Vagina (tissue), 2 donors: ENCODE data around the gene MAP1LC3B2. TPM values are rescaled to one million over a fixed set of nuclear protein-coding genes. Genes with fewer than 3 reads are reported as not detected.

Experiments used
- DNase-seq, 2 donors: peaks; one replicate each; pipeline ENCODE4 v3.0.0-alpha.2; 2017; ENCODE audit errors: extremely low spot score in 2 of 2
- H3K27ac ChIP-seq: fragments of 200-600 bp; sonication (generic); one replicate; pipeline ENCODE4 v1.5.1; 2019
- H3K27me3 ChIP-seq: fragments of 200-600 bp; sonication (generic); one replicate; pipeline ENCODE4 v1.5.1; 2019
- H3K36me3 ChIP-seq, 2 donors: fragments of 200-600 bp; sonication (generic); one replicate each; pipeline ENCODE4 v1.5.1; 2017 to 2019
- H3K4me1 ChIP-seq: fragments of 200-600 bp; sonication (generic); one replicate; pipeline ENCODE4 v1.5.1; 2019
- H3K4me3 ChIP-seq, 2 donors: fragments of 200-600 bp; sonication (generic); 1 replicate in 1 of 2; 2 replicates in 1 of 2; pipeline ENCODE4 v1.5.1; 2016 to 2019
- H3K9me3 ChIP-seq: fragments of 200-600 bp; sonication (generic); one replicate; pipeline ENCODE4 v1.5.1; 2019
- CTCF ChIP-seq, 3 experiments: fragments of 450-650 bp in 2 of 3; fragments of 200-600 bp in 1 of 3; sonication (generic) in 1 of 3; IDR thresholded peaks; one replicate each; pipeline ENCODE4 v1.5.1; 2017 to 2019; ENCODE audit warnings: antibody characterized with exemption in 3 of 3, mild to moderate bottlenecking in 2 of 3, moderate library complexity in 2 of 3
- POLR2A ChIP-seq, 2 donors: fragments of 450-650 bp; IDR thresholded peaks; one replicate each; pipeline ENCODE4 v1.6.1; 2017; ENCODE audit warnings: antibody characterized with exemption in 2 of 2, mild to moderate bottlenecking in 2 of 2, moderate library complexity in 2 of 2
- POLR2AphosphoS5 ChIP-seq, 2 donors: sonication (generic); formaldehyde crosslinking; IDR thresholded peaks; one replicate each; pipeline ENCODE4 v1.9.0; 2017; ENCODE audit warnings: antibody characterized with exemption in 2 of 2, mild to moderate bottlenecking in 2 of 2, low read depth in 1 of 2; ENCODE audit not compliant: insufficient read depth in 1 of 2
- intact Hi-C: fragments of 100-400 bp; cut with DNase I; formaldehyde crosslinking; loops from one replicate; pipeline ENCODE4 v1.15.1; 2023
- total RNA-seq: library from RNA; depleted of rRNA; stranded (reverse); fragments of >200 nt; gene quantifications from one replicate; pipeline ENCODE4 v1.2.3, GENCODE V29; 2016

Gene MAP1LC3B2
- total RNA-seq, 1 donor from 2014 or later: not detected

- intact Hi-C loops: no loop called here
- H3K4me3 ChIP-seq: peak overlapping the region in 1 of 2 donors; percentile 24
- peaks cover 28% of the 10 kb centered on the region for H3K4me1 ChIP-seq
- DNase-seq: no peak
- H3K9me3 ChIP-seq: no peaks in the 10 kb centered on the region
- TF ChIP-seq CTCF (IDR thresholded peaks at IDR 0.05) (no peak), POLR2A (IDR thresholded peaks at IDR 0.05) (no peak), POLR2AphosphoS5 (IDR thresholded peaks at IDR 0.05; ENCODE audit: insufficient read depth in 1 of 2, low read depth in 1 of 2) (no peak)
- H3K36me3 ChIP-seq: no peaks in the 10 kb centered on the region
- no peaks in the 10 kb centered on the region for H3K27me3 ChIP-seq
- no peak overlapping the region for H3K27ac ChIP-seq
Measured at GRCh38 chr12:116604178-116604895, 45.2 kb downstream of the MAP1LC3B2 start.

GRCh38 chr12:116604951-116605641, 45.9 kb downstream of the MAP1LC3B2 start:
- Histone ChIP-seq H3K9me3 (no peaks in the 10 kb centered on the region), H3K4me1 (peaks cover 20% of the 10 kb centered on the region), H3K36me3 (no peaks in the 10 kb centered on the region), H3K27me3 (no peaks in the 10 kb centered on the region), H3K4me3 (peak overlapping the region in 1 of 2 donors; percentile 24), H3K27ac (no peak overlapping the region)
- TF ChIP-seq CTCF (IDR thresholded peaks at IDR 0.05) (no peak), POLR2A (IDR thresholded peaks at IDR 0.05) (no peak), POLR2AphosphoS5 (IDR thresholded peaks at IDR 0.05; ENCODE audit: insufficient read depth in 1 of 2, low read depth in 1 of 2) (no peak)
- no peak for DNase-seq
- intact Hi-C loops: no loop called here

DNA sequence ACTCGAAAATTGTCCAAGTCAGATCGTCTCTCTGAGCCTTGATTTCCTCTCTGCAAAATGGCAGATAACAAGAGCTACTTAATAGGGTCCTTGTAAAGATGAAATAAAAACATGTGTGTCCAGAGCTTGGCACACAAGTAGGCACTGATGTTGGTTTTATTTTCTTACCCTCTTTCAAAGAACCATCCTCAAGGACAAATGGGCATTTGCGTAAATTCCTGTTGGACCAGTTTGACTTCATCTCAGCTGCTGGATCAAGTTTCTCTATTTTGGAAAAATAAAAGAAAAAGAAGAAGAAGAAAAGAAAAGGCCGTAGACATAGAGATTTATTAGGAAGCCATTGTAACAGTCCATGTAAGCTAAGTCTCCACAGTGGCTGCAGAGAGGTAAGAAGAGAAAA, 47.2 kb downstream of the MAP1LC3B2 start:
- Histone ChIP-seq H3K4me3 (no peak overlapping the region), H3K27ac (no peak overlapping the region), H3K9me3 (no peaks in the 10 kb centered on the region), H3K27me3 (no peaks in the 10 kb centered on the region), H3K4me1 (peaks cover 14% of the 10 kb centered on the region), H3K36me3 (no peaks in the 10 kb centered on the region)
- no peak for TF ChIP-seq POLR2A (IDR thresholded peaks at IDR 0.05)
- no peak for TF ChIP-seq CTCF (IDR thresholded peaks at IDR 0.05)
- TF ChIP-seq POLR2AphosphoS5 (IDR thresholded peaks at IDR 0.05; ENCODE audit: insufficient read depth in 1 of 2, low read depth in 1 of 2): no peak
- no peak for DNase-seq
- intact Hi-C loops: no loop called here

DNA sequence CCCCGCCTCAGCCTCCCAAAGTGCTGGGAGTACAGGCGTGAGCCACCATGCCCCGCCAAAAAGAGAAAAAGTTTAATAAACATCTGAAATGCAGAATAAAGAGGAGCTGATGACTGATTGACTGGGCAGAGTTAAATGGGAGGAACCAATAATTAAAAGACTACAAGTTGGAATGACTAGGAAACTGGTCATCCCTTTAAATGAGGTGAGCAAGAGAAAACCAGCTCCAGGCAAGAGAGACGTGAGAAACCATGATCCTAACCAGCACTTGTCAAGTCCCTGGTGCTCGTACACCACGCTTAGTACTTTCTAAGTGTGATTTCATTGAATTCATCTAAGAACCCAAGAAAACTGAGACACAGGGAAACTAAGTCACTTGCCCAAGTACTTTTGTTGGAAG, 47.9 kb downstream of the MAP1LC3B2 start:
- DNase-seq: no peak
- no peaks in the 10 kb centered on the region for H3K9me3 ChIP-seq
- peaks cover 8% of the 10 kb centered on the region for H3K4me1 ChIP-seq
- H3K36me3 ChIP-seq: no peaks in the 10 kb centered on the region
- H3K27me3 ChIP-seq: no peaks in the 10 kb centered on the region
- TF ChIP-seq POLR2AphosphoS5 (IDR thresholded peaks at IDR 0.05; ENCODE audit: insufficient read depth in 1 of 2, low read depth in 1 of 2) (no peak), POLR2A (IDR thresholded peaks at IDR 0.05) (no peak), CTCF (IDR thresholded peaks at IDR 0.05) (no peak)
- intact Hi-C loops: no loop called here
- no peak overlapping the region for H3K4me3 ChIP-seq
- H3K27ac ChIP-seq: no peak overlapping the region
